GM21619 (cell line): Measurements from ENCODE around the gene RNU5B-1.

Experiments used
- ATAC-seq: cut with Tn5 transposase; IDR thresholded peaks from one replicate; pipeline ENCODE4 v1.9.1; 2021; ENCODE audit not compliant: unreplicated experiment

The RNU5B-1 gene

DNA sequence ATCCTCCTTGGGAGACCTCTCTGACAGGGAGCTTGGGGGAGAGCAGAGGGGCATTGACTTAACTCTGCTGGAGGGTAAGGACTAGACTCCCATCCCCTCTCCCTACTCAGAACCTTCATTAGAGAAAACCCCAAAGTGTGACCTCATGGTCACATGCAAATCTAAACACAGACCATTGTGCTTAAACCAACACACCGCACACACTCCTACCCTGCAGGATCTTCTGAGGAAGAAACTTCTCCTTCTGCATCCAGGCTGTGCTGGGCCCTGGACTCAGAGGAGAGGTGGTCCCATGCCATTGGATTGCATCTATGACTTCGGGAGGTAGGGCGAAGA is 17.0 kb upstream of the RNU5B-1 start:
- no peak for ATAC-seq

DNA sequence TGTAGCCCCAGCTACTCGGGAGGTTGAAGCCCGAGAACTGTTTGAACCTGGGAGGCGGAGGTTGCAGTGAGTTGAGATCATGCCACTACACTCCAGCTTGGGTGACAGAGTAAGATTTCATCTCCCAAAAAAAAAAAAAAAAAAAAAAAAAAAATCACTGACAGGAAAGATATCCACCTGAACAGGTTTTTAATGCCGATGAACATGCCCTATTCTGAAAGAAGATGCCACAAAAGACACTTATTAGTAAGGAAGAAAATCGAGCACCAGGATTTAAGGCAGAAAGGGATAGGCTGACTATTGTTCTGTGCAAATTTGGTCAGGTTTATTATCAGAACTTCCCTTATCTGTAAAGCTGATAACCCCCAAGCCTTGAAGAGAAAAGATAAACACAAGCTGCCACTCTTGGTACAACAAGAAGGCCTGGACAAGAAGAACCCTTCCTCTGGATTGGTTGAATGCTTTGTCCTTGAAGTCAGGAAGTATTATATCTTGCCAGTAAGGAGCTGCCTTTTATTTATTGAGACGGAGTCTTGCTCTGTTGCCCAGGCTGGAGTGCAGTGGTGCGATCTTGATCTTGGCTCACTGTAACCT is 15.1 kb upstream of the RNU5B-1 start:
- ATAC-seq, result no peak

DNA sequence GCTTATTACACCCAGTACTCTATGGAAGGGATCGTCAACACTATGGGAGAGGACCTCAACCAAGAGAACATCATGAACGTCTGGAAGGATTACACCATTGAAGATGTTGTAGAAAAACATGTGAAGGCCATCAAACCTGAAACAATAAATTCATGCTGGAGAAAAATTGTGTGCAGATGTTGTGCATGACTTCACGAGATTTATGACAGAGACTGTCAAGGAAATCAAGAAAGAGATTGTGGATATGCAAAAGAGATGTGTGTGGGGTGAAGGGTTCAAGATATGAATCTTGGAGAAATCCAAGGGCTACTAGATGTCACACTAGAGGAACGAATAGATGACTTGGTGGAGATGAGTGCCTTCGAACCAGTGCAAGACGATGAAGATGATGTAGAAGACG is 14.2 kb upstream of the RNU5B-1 start:
- ATAC-seq, result no peak

DNA sequence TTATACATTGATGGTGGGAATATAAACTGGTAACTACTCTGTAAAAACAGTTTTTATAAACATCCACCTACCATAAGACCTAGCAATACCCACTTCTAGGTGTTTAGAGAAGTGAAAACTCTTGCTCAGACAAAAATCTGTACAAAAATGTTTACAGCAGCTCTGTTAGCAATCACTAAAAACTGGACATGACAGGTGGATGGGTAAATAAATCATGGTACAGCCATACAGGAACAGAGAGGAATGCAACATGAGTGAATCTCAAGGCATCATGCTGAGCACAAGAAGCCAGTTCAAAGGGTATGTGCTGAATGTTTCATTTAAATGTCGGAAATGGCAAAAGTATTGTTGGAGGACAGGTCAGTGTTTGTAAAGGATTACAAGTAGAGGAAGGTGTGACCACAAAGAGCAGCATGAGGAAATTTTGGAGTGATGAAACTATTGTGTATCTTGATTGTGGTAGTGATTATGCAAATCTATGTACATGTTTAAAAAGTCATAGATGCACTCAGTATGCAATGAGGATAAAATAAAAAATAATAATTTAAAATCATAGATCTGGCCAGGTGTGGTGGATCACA is 11.4 kb upstream of the RNU5B-1 start:
- ATAC-seq, result no peak

DNA sequence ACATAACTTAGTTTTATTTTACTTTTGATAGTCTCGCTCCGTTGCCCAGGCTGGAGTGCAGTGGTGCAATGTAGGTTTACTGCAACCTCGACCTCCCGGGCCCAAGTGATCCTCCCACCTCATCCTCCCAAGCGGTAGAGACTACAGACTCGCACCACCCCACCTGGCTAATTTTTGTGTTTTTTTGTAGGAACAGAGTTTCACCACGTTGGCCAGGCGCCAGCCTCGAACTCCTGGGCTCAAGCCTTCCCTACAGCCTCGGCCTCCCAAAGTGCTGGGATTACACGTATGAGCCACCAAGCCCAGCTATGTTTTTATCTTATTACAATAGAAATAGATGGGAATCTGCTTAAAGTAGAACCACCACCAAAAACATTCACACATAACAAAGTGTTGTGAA is 5.7 kb upstream of the RNU5B-1 start:
- no peak for ATAC-seq

DNA sequence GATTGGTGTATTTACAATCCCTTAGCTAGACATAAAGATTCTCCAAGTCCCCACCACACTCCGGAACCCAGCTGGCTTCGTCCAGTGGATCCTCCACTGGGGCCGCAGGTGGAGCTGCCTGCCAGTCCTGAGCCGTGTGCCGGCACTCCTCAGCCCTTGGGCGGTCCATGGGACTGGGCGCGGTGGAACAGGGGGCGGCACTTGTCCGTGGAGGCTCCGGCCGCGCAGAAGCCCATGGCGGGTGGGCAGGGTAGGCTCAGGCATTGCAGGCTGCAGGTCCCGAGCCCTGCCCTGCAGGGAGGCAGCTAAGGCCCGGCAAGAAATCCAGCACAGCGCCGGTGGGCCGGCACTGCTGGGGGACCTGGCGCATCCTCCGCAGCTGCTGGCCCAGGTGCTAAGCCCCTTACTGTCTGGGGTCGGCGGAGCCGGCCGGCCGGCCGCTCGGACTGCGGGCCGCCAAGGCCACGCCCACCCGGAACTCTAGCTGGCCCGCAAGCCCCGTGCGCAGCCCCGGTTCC is 3.5 kb upstream of the RNU5B-1 start:
- ATAC-seq, result no peak

DNA sequence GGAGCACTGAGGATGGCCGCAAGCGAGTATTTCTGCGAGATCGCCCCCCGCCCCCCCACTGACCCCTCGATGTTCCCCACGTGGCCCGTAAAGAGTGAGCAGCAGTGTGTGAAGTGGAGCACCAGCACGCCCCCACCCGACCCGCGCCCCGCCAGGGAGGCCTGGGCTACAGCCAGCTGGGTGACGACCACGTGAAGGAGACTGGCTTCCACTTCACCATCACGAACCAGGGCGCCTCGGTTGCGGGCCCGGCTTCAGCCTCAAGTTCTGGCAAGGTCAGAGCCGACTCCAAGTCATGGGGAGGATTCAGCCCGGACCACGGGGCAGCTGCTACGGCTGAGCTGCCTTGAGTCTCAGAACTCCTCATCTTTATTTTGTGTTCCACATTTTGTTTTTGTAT is 2.4 kb upstream of the RNU5B-1 start:
- no peak for ATAC-seq

DNA sequence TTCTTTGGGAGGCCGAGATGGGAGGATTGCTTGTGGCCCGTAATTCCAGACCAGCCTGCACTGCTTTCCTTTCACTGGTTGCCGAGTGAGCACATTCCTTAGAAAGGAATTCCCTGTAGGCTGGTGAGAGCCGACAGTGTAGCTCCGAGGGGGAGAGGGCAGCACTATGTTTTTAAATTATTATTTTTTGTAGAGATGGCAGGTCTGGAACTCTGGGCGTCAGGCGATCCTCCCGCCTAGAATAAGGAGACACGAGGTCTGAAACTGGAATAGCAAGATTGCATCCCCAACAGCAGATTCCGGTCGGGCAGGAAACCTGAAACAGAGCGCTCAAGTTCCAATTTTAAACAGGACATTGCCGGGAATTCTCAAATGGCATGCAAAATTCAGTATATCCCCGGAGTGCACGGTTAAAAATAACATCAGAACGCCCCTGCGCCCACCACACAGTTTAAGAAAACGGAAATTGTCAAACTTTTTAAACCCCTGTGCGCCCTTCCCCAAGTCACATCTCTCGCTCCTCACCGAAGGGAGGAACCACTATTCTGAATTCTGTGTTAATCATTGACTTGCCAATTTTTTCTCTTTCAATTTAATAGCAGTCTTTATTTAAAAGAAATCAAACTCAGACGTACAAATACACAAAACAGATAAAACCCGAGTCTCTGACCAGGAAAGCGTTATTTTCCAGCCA is 643 bp upstream of the RNU5B-1 start:
- ATAC-seq, result peak; percentile 7

DNA sequence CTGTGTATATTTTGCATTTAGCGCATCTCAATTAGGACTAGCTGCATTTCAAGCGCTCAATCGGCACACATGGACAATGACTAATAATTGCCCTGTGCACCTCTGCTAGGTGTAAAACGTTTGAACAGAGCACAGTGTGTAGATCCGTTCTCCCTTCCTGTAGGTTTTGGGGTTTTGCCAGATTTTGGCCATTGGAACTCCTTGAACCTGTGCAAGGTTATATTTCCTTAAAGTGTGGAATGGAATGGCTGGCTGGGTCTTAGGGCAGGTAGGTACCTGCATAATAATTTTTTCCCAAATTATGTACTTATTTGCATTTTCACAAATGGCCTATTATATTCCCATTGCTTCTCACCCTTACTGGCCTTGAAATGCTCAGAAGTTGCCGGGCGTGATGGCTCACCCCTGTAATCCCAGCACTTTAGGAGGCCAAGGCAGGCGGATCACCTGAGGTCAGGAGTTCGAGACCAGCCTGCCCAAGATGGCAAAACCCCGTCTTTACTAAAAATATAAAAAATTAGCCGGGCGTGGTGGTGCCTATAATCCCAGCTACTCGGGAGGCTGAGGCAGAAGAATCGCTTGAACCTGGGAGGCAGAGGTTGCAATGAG is 777 bp downstream of the RNU5B-1 start:
- no peak for ATAC-seq

DNA sequence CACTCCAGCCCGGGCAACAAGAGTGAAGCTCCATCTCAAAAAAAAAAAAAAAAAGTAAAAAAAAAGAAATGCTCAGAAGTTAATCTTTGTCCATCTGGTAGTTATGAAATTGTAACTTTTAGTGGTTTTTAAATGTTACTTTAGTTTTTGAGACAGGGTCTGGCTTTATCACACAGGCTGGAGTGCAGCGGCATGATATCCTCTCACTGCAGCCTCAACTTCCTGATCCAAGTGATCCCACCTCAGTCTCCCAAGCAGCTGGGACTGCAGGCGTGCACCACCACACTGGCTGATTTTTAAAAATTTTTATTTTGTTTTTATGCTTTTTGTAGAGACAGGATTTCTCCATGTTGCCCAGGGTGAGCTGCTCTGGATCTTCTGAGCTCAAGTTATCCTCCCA is 1.3 kb downstream of the RNU5B-1 start:
- no peak for ATAC-seq

DNA sequence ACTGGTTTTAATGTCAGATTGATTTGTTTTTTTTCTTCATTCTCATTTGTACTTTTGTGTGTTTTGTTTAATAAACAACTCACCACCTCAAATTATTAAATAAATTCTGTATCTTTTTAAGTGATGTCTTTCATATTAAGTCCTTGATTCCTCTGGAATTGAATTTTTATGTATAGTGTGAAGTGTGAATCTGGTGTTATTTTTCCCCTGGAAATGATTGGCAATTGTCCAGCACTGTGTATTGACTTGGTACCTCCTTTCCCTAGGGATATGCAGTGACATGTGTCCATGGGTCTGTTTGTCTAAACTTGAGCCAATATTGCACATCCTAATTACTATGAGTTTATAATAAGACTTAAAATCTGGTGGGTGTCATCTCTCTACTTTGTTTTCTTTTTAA is 2.1 kb downstream of the RNU5B-1 start:
- ATAC-seq, result no peak

DNA sequence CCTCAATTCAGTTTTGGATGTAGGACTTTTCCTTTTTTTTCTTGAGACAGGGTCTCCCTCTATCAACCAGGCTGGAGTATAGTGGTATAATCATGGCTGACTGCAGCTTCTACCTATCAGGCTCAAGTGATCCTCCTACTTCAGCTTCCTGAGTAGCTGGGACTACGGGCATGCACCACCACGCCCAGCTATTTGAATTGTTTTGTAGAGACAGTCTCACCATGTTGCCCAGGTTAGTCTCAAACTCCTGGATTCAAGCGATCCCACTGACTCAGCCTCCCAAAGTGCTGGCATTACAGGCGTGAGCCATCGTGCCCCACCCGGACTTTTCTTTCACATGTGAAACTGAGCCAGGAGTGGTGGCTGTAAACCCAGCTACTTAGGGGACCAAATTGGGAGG is 3.5 kb downstream of the RNU5B-1 start:
- no peak for ATAC-seq

DNA sequence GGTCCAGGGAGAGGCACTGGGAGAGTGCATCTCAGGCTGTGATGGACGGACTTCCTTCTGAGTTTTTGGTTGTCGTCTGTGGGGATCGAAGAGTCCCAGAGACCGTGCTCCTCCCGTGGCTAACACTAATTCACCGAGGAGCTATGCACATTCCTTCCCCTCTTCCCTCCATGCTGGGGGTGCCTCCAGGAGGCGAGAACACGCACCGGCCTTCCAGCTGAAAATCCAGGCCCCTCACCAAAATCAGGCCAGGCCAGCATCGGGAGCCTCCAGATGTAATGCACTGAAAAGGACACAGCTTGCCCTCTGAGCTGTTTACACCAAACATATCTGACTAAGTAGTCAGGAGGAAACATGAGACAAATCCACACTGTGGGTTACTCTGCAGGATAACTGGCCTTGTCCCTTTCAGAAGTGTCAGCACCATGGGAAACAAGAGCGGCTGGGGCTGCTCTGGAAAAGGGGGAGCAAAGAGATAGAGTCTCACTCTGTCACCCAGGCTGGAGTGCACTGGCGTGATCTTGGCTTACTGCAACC is 5.5 kb downstream of the RNU5B-1 start:
- ATAC-seq, result no peak

DNA sequence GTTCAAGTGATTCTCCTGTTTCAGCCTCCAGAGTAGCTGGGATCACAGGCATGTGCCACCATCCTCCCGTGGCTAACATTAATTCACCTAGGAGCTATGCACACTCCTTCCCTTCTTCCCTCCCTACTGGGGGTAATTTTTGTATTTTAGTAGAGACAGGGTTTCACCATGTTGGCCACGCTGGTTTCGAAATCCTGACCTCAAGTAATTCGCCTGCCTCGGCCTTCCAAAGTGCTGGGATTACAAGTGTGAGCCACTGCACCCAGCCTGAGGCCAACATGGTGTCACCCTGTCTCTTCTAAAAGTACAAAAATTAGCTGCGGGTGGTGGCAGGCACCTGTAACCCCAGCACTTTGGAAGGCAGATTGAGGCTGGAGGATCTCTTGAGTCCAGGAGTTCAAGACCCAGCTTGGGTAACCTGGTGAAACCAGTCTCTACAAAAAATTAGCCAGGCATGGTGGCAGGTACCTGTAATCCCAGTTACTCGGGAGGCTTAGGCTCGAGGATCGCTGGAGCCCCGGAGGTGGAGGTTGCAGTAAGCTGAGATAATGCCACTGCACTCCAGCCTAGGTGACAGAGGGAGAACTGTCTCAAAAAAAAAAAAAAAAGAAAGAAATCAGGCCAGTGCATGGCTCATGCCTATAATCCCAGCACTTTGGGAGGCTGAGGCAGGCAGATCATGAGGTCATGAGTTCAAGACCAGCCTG is 6.1 kb downstream of the RNU5B-1 start:
- no peak for ATAC-seq

DNA sequence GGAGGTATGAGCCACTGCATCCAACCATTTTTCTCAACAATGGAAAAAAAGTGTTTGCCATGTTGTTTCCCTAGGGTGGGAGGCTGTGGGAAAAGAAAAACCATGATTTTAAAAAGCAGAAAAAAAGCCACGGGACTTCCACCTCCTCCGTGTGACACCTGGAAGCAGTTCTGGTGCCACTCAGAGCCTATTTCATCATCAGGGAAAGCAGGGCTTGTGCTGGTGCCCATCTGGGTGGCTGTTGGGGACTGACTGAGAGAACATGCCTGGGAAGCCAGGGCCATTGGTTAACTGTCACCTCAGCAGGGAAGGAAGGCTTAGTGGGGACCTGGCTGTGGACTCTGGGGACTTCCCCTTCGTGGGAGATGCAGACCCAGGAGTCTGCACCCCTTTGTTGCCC is 7.3 kb downstream of the RNU5B-1 start:
- ATAC-seq, result no peak

DNA sequence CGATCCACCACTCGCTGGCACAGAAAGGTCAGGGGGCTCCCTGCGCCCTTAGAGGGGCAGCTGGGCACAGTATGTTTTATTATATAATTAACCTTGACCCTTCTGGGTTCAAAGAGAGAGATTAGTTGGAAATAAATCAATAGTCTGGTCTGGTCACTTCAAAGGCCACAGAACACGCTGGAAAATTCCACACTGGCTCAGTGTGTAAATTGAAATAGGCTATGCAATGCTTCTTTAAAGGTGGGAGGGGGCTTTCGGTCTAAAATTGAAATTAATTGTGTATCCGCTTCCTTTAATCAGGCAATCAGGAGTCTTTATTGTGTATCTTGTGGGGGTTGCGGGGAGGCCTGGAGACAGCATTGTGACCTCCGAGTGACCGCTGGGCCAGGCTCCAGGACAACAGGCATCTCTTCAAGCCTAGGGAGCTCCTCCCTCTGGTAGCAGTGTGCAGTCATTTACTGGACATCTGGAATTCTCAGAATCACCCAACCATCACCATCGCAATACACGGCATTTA is 8.0 kb downstream of the RNU5B-1 start:
- ATAC-seq, result no peak

DNA sequence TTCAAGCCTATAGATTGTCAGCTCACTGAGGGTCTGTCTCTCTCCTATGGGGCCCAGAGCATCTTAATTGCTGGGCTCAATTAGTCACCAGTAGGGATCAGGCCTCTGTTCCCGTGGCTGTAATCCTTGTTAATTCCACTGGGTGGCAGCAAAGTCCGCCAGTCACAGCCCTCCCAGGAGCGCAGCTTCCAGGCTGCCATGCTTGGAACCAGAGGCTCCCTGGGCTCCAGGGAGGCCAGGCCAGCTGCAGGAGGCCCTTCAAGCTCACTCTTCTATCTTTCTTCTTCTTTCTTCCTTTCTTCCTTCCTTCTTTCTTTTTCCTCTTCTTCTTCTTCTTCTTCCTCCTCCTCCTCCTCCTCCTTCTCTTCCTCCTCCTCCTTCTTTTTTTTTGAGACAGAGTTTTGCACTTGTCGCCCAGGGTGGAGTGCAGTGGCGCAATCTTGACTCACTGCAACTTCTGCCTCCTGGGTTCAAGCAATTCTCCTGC is 14.4 kb downstream of the RNU5B-1 start:
- ATAC-seq, result no peak

DNA sequence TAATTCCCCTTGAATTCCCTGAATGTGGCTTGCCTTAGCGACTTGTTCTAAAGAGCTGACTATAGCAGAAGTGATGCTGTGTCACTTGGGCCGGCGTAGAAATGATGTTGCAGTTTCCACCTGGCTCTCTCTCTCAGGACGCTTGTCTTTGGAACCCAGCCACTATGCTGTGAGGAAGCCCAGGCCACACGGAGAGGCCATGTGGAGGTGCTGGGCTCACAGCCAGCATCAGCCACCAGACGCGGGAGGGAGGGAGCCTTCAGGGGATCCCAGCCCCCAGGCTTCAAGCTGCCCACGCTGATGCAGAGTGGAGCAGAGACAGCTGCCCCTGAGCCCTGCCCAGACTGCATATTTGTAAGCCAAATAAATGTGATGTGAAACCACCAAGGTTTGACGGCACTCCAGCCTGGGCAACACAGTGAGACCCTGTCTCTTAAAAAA is 18.6 kb downstream of the RNU5B-1 start:
- ATAC-seq, result no peak

DNA sequence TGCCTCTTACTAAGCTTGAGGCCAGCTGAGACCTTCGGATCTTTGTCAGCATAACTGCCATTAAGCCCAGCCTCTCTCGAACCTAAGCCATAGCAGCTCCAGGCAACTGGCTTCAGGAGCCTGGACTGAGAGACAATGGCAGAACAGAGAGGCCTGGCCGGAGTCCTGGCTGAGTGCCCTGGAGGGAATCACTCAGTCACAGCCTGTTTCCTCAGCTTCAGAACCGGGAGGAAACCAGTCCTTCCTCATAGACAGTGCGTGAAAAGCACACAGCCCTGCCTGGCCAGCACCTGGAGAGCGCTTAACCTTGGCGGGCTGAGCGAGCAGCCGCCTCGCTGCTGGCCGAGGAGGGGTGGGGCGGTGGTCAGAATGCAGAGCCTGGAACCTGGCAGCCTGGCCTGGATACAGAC is 21.6 kb downstream of the RNU5B-1 start:
- no peak for ATAC-seq

DNA sequence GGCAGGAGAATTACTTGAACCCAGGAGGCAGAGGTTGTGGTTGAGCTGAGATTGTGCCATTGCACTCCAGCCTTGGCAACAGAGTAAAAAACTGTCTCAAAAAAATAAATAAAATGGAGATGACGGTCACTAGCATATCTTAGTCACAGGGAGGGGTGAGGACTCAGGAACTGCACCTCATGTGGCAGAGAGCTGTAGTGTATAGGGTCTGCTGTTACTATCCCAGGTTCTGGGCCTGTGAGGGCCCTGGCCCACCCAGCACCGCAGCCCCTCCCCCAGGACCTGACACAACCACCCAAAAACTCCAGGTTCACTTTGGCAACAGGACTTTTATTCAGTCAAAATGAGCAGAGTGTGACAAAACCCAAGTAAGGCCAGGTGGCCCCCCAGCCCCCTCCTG is 22.3 kb downstream of the RNU5B-1 start:
- no peak for ATAC-seq
